NT2/D1 (cell line): Measurements from ENCODE around the gene TBC1D22A.

ENCODE experiments used
- DNase-seq: peaks from one replicate; pipeline ENCODE4 v3.0.0-alpha.2; 2011; ENCODE audit warnings: low read depth, low spot score
- H3K27me3 ChIP-seq: 2 replicates; pipeline ENCODE4 v1.6.0; 2011; ENCODE audit warnings: mild to moderate bottlenecking; ENCODE audit not compliant: insufficient read length, insufficient read depth
- H3K36me3 ChIP-seq: 2 replicates; pipeline ENCODE4 v1.6.1; 2011; ENCODE audit warnings: mild to moderate bottlenecking, low read length, mixed read lengths; ENCODE audit not compliant: insufficient read depth, insufficient read length
- H3K4me1 ChIP-seq: 2 replicates; pipeline ENCODE4 v1.5.1; 2011; ENCODE audit not compliant: insufficient read depth, insufficient read length
- H3K4me3 ChIP-seq: 2 replicates; pipeline ENCODE4 v1.5.1; 2011; ENCODE audit warnings: low read depth; ENCODE audit not compliant: insufficient read length
- H3K9ac ChIP-seq: 2 replicates; pipeline ENCODE4 v1.6.0; 2011; ENCODE audit warnings: low read depth; ENCODE audit not compliant: insufficient read length
- H3K9me3 ChIP-seq: 2 replicates; pipeline ENCODE4 v1.5.1; 2011; ENCODE audit warnings: mild to moderate bottlenecking, low read length; ENCODE audit not compliant: insufficient read depth
- SUZ12 ChIP-seq: IDR thresholded peaks from 2 replicates; pipeline ENCODE4 v1.6.1; 2011; ENCODE audit not compliant: insufficient read length, insufficient read depth; ENCODE audit errors: extremely low read depth
- YY1 ChIP-seq: IDR thresholded peaks from 2 replicates; pipeline ENCODE4 v1.6.1; 2011; ENCODE audit not compliant: insufficient read length, insufficient read depth
- ZNF274 ChIP-seq: IDR thresholded peaks from 2 replicates; pipeline ENCODE4 v1.6.1; 2011; ENCODE audit warnings: mild to moderate bottlenecking, low read depth, low read length

The TBC1D22A gene

GRCh38 chr22:47161631-47162030, 399.2 kb downstream of the TBC1D22A start:
- TF ChIP-seq YY1 (no peak), ZNF274 (no peak), SUZ12 (no peak)
- no peaks in the 10 kb centered on the region for H3K4me1 ChIP-seq
- no peaks in the 10 kb centered on the region for H3K9me3 ChIP-seq
- H3K36me3 ChIP-seq = no peaks in the 10 kb centered on the region
- no peak overlapping the region for H3K4me3 ChIP-seq
- H3K27me3 ChIP-seq = no peaks in the 10 kb centered on the region
- H3K9ac ChIP-seq = no peak overlapping the region
- no peak for DNase-seq

- H3K36me3 ChIP-seq = peaks cover 4% of the 10 kb centered on the region
- no peaks in the 10 kb centered on the region for H3K4me1 ChIP-seq
- H3K9me3 ChIP-seq = peaks cover 6% of the 10 kb centered on the region; the same call in 1 of the 2 replicates
- no peak overlapping the region for H3K9ac ChIP-seq
- H3K27me3 ChIP-seq = no peaks in the 10 kb centered on the region
- DNase-seq = no peak
- TF ChIP-seq ZNF274 = no peak
- TF ChIP-seq YY1 = no peak
- no peak for TF ChIP-seq SUZ12
- H3K4me3 ChIP-seq = no peak overlapping the region
Measured at GRCh38 chr22:47162865-47163264, 400.4 kb downstream of the TBC1D22A start.

DNA sequence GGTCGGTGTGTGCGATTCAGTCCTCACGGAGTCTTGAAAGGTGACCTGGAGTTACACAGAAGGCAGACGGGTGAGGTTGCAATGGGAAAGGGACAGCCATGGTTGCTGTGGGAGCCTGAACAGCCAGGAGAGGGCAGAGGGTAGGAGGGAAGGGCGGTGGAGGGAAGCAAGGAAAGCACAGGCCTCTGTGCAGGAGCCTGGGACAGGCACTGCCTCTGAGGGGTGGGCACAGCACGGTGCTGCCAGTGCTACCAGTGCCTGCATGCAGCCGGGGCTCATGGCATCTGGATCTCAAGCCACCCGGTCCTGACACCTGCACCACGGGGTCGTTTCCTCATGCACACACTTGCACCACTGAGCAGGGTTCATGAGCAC, 401.0 kb downstream of the TBC1D22A start:
- H3K9ac ChIP-seq = no peak overlapping the region
- peaks cover 4% of the 10 kb centered on the region for H3K36me3 ChIP-seq
- peaks cover 6% of the 10 kb centered on the region; the same call in 1 of the 2 replicates for H3K9me3 ChIP-seq
- H3K4me3 ChIP-seq = no peak overlapping the region
- TF ChIP-seq SUZ12 (no peak), YY1 (no peak), ZNF274 (no peak)
- DNase-seq = no peak
- no peaks in the 10 kb centered on the region for H3K4me1 ChIP-seq
- no peaks in the 10 kb centered on the region for H3K27me3 ChIP-seq

DNA sequence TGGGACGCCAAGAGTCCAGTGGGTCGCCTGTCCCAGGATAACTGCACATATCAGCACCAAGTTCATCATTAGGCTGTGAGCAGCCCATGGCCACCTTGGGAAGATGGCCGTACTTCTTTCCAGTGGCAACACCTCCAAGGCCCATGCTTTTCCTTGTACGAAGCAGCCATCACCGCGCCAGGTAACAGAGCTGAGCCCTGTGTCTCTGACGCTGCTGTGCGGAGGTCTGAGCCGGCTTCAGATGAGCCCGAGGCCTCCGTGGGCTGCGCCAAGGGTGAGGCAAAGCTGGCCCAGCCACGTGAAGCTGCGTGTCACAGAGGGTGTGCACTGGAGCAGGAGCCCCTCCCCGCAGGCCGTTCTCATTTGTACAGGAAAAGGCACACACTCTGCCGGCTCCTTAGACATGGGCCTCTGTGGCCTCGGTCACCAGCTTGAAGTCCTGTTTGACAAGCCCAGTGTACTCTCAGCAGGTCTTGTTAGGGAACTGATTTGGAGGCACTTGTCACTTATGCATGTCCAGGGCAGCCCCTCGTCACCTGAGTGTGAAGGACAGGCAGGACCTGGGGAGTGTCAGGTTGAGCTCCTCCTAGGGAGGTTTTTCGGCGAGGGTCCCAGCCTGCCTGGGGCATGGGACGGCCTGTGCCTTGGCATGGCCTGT, 401.5 kb downstream of the TBC1D22A start:
- TF ChIP-seq YY1 (no peak), SUZ12 (no peak), ZNF274 (no peak)
- H3K4me3 ChIP-seq = no peak overlapping the region
- DNase-seq = no peak
- peaks cover 4% of the 10 kb centered on the region for H3K36me3 ChIP-seq
- peaks cover 6% of the 10 kb centered on the region; the same call in 1 of the 2 replicates for H3K9me3 ChIP-seq
- H3K27me3 ChIP-seq = no peaks in the 10 kb centered on the region
- H3K9ac ChIP-seq = no peak overlapping the region
- H3K4me1 ChIP-seq = no peaks in the 10 kb centered on the region

- H3K4me1 ChIP-seq = no peaks in the 10 kb centered on the region
- DNase-seq = no peak
- TF ChIP-seq ZNF274 (no peak), SUZ12 (no peak), YY1 (no peak)
- H3K36me3 ChIP-seq = peaks cover 4% of the 10 kb centered on the region
- peaks cover 6% of the 10 kb centered on the region; the same call in 1 of the 2 replicates for H3K9me3 ChIP-seq
- no peak overlapping the region for H3K4me3 ChIP-seq
- no peaks in the 10 kb centered on the region for H3K27me3 ChIP-seq
- no peak overlapping the region for H3K9ac ChIP-seq
Measured at GRCh38 chr22:47164514-47165337, 402.3 kb downstream of the TBC1D22A start.

GRCh38 chr22:47165338-47166032, 403.0 kb downstream of the TBC1D22A start:
- TF ChIP-seq ZNF274 = no peak
- no peak for TF ChIP-seq SUZ12
- no peak for TF ChIP-seq YY1
- no peaks in the 10 kb centered on the region for H3K27me3 ChIP-seq
- DNase-seq = no peak
- H3K9ac ChIP-seq = no peak overlapping the region
- peaks cover 4% of the 10 kb centered on the region for H3K36me3 ChIP-seq
- H3K9me3 ChIP-seq = peaks cover 6% of the 10 kb centered on the region; the same call in 1 of the 2 replicates
- no peak overlapping the region for H3K4me3 ChIP-seq
- H3K4me1 ChIP-seq = no peaks in the 10 kb centered on the region

DNA sequence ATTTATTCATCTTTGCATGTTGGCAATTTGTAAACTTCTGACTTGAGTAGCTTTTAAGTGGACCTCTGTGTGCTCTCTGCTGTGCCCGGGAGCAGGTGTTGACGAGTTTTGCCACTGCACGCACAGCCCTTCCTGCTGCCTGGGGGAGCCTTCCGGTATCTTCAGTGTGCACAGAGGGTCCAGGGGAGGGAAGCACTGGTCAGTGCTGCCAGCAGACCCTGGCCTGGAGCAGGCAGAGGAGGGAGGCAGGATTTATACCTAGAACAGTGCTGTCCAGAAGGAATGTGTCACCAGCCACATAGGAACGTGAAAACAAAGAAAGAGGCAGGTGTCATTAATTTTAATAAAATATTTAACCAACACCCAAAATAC, 403.6 kb downstream of the TBC1D22A start:
- H3K4me1 ChIP-seq = no peaks in the 10 kb centered on the region
- no peak overlapping the region for H3K9ac ChIP-seq
- TF ChIP-seq SUZ12 = no peak
- no peak overlapping the region for H3K4me3 ChIP-seq
- H3K27me3 ChIP-seq = no peaks in the 10 kb centered on the region
- H3K9me3 ChIP-seq = peaks cover 6% of the 10 kb centered on the region; the same call in 1 of the 2 replicates
- peaks cover 4% of the 10 kb centered on the region for H3K36me3 ChIP-seq
- DNase-seq = no peak
